ENCODE measurements around the gene MAPK8IP2. TPM values are rescaled to one million over a fixed set of nuclear protein-coding genes. Genes with fewer than 3 reads are reported as not detected.
"Not testable (repeated sequence)": the region's sequence is repeated elsewhere in the genome, so short reads cannot be mapped to it uniquely, and the experiment has no call there.

Gene MAPK8IP2
- total RNA-seq, 1 donor from 2014 or later = not detected

DNA sequence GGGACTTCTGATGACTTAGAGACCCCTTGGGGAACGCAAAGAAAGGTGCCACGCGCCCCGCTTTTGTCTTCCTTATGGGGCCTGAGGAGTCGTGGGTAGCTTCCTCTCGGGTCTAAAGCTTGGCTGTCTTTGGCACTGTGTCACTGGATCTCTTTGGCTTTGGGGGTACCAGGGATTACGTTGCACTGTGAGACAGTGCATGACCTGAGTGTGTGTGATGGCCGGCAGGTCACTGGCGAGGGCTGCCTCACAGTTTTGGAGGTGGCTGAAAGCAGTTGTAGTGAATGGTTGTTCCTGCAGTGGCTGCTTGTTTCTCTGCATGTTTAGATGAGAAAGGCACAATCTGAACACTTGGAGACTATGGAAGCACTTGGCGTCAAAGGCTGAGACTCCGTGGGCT is 33.2 kb downstream of the MAPK8IP2 start:
- Histone ChIP-seq H3F3A (ENCODE audit: low read depth) (no peaks in the 10 kb centered on the region), H3K9me3 (ENCODE audit: low read depth) (no peaks in the 10 kb centered on the region), H3K27me3 (peaks cover 6% of the 10 kb centered on the region), H3K27ac (no peak overlapping the region), H3K9ac (no peak overlapping the region), H3K4me2 (no peak overlapping the region), H3K79me2 (ENCODE audit: low read depth) (no peaks in the 10 kb centered on the region), H3K4me3 (no peak overlapping the region), H3K4me1 (no peaks in the 10 kb centered on the region), H3K36me3 (no peaks in the 10 kb centered on the region), H4K20me1 (ENCODE audit: low read depth) (no peaks in the 10 kb centered on the region), H2AFZ (replicated peaks) (no peak overlapping the region)
- Mint-ChIP-seq H3K36me3 (no peaks in the 10 kb centered on the region), H3K9me3 (no peaks in the 10 kb centered on the region), H3K4me3 (no peak overlapping the region), H3K27me3 (ENCODE audit: insufficient read depth, low read depth) (peaks cover 2% of the 10 kb centered on the region), H3K27ac (no peak overlapping the region), H3K4me1 (peaks cover 13% of the 10 kb centered on the region)
- DNase-seq (ENCODE audit: low spot score) = no peak
- TF ChIP-seq, protein P1, sequence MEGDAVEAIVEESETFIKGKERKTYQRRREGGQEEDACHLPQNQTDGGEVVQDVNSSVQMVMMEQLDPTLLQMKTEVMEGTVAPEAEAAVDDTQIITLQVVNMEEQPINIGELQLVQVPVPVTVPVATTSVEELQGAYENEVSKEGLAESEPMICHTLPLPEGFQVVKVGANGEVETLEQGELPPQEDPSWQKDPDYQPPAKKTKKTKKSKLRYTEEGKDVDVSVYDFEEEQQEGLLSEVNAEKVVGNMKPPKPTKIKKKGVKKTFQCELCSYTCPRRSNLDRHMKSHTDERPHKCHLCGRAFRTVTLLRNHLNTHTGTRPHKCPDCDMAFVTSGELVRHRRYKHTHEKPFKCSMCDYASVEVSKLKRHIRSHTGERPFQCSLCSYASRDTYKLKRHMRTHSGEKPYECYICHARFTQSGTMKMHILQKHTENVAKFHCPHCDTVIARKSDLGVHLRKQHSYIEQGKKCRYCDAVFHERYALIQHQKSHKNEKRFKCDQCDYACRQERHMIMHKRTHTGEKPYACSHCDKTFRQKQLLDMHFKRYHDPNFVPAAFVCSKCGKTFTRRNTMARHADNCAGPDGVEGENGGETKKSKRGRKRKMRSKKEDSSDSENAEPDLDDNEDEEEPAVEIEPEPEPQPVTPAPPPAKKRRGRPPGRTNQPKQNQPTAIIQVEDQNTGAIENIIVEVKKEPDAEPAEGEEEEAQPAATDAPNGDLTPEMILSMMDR (IDR thresholded peaks at IDR 0.05) = no peak
- TF ChIP-seq EZH2 (IDR thresholded peaks at IDR 0.05) = no peak
- no peak for TF ChIP-seq EZH2phosphoT487 (IDR thresholded peaks at IDR 0.05)

DNA sequence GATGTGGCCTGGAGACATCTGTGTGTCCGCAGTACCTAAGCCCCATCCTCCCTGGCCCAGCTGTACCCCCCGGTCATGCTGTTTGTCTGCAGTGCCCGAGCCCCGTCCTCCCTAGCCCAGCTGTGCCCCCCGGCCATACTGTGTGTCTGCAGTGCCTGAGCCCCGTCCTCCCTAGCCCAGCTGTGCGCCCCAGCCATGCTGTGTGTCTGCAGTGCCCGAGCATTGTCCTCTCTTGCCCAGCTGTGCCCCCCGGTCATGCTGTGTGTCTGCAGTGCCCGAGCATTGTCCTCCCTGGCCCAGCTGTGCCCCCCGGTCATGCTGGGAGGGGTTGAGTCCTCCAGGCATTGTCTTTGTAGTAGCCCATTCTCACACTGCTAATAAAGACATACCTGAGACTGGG is 35.0 kb downstream of the MAPK8IP2 start:
- H3K27me3 Mint-ChIP-seq (ENCODE audit: insufficient read depth, low read depth) = peaks cover 2% of the 10 kb centered on the region
- Histone ChIP-seq H3K4me3 (no peak overlapping the region), H2AFZ (replicated peaks) (no peak overlapping the region), H3K27ac (no peak overlapping the region), H3K9me3 (ENCODE audit: low read depth) (no peaks in the 10 kb centered on the region), H4K20me1 (ENCODE audit: low read depth) (no peaks in the 10 kb centered on the region), H3K4me1 (no peaks in the 10 kb centered on the region), H3F3A (ENCODE audit: low read depth) (no peaks in the 10 kb centered on the region), H3K4me2 (no peak overlapping the region), H3K9ac (no peak overlapping the region), H3K27me3 (no peaks in the 10 kb centered on the region), H3K36me3 (no peaks in the 10 kb centered on the region), H3K79me2 (ENCODE audit: low read depth) (no peaks in the 10 kb centered on the region)
- no peaks in the 10 kb centered on the region for H3K36me3 Mint-ChIP-seq
- H3K4me1 Mint-ChIP-seq = peaks cover 7% of the 10 kb centered on the region
- no peak overlapping the region for H3K27ac Mint-ChIP-seq
- no peaks in the 10 kb centered on the region for H3K9me3 Mint-ChIP-seq
- TF ChIP-seq EZH2 (IDR thresholded peaks at IDR 0.05) (no peak), EZH2phosphoT487 (IDR thresholded peaks at IDR 0.05) (no peak)
- H3K4me3 Mint-ChIP-seq = no peak overlapping the region
- no peak for DNase-seq (ENCODE audit: low spot score)

DNA sequence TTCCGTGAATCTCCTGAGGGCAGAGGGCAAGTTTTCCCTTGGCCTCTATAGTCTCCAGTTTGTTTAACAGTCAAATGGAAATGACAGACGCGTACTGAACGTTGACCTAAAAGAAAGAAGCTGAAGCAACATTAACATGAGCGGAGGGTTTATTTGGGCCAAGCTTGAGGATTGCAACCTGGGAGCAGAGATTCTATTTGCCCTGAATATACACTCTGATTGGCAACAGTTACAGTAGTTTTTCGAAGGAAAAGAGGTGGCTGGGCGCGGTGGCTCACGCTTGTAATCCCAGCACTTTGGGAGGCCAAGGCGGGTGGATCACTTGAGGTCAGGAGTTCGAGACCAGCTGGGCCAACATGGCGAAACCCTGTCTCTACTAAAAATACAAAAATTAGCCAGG is 39.7 kb downstream of the MAPK8IP2 start:
- H3K36me3 Mint-ChIP-seq; H3K27me3 Mint-ChIP-seq (ENCODE audit: insufficient read depth, low read depth); DNase-seq (ENCODE audit: low spot score); H2AFZ ChIP-seq (replicated peaks); H3K79me2 ChIP-seq (ENCODE audit: low read depth); H3K9me3 ChIP-seq (ENCODE audit: low read depth); H3K9me3 Mint-ChIP-seq; H3K36me3 ChIP-seq; H3K9ac ChIP-seq; H3K4me2 ChIP-seq; H3K4me3 ChIP-seq; H4K20me1 ChIP-seq (ENCODE audit: low read depth); H3K27ac ChIP-seq: not testable (repeated sequence)
- H3K4me1 Mint-ChIP-seq = peaks cover 23% of the 10 kb centered on the region
- H3K4me1 ChIP-seq = peaks cover 17% of the 10 kb centered on the region
- H3K27ac Mint-ChIP-seq = peak overlapping the region; percentile 70
- peak overlapping the region; percentile 2 for H3K4me3 Mint-ChIP-seq
- H3K27me3 ChIP-seq = peaks cover 26% of the 10 kb centered on the region
- peaks cover 19% of the 10 kb centered on the region for H3F3A ChIP-seq (ENCODE audit: low read depth)

DNA sequence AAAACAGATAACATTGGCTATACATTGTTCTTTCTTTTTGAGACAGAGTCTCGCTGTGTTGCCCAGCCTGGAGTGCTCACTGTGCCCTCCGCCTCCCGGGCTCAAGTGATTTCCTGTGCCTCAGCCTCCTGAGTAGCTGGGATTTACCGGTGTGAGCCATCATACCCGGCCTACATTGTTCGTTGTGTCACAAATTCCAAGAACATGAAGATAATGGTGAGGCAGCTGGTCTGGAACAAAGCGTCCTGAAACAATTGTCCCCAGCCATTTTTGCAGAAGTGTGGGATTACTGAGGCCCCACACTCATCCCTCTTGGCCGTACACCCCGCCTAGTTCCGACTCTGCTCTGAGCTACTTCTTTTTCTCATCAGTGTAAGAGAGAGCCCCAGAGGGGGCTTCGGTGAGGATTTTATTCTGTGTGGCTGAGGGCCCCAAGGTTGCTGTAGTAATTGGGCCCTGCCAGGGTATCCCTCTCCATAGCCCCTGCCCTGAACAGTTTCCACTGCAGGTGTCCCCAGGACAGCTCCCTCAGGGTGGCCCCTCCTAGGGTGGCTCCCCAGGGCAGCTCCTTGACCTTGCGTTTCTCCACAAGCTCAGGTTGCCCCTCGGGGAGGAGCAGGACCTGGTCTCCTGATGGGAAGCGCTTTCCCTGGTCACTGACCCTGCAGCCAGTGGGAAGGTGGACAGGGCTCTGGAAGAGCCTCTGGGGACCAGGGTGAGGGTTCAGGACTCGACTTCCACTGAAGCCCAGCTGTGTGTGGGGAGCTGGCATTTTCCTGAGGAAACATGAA is 40.5 kb downstream of the MAPK8IP2 start:
- Histone ChIP-seq H3K4me1 (peaks cover 17% of the 10 kb centered on the region), H3K36me3 (no peaks in the 10 kb centered on the region), H3K27ac (no peak overlapping the region), H3K4me2 (peak overlapping the region; percentile 69), H3K79me2 (ENCODE audit: low read depth) (no peaks in the 10 kb centered on the region), H2AFZ (replicated peaks) (no peak overlapping the region), H3K9me3 (ENCODE audit: low read depth) (no peaks in the 10 kb centered on the region), H3K4me3 (no peak overlapping the region), H3F3A (ENCODE audit: low read depth) (peaks cover 19% of the 10 kb centered on the region), H4K20me1 (ENCODE audit: low read depth) (no peaks in the 10 kb centered on the region), H3K9ac (no peak overlapping the region), H3K27me3 (peaks cover 32% of the 10 kb centered on the region)
- no peak for TF ChIP-seq EZH2 (IDR thresholded peaks at IDR 0.05)
- no peak for TF ChIP-seq EZH2phosphoT487 (IDR thresholded peaks at IDR 0.05)
- TF ChIP-seq, protein P1 (IDR thresholded peaks at IDR 0.05) = no peak
- Mint-ChIP-seq H3K4me1 (peaks cover 23% of the 10 kb centered on the region), H3K27me3 (ENCODE audit: insufficient read depth, low read depth) (peaks cover 3% of the 10 kb centered on the region), H3K4me3 (no peak overlapping the region), H3K36me3 (no peaks in the 10 kb centered on the region), H3K9me3 (peaks cover under 1% of the 10 kb centered on the region), H3K27ac (no peak overlapping the region)
- peak; percentile 27 for DNase-seq (ENCODE audit: low spot score)
